HG03460 (cell line): ENCODE measurements around the gene HYDIN.

Experiments used
- ATAC-seq: cut with Tn5 transposase; IDR thresholded peaks from one replicate; pipeline ENCODE4 v1.9.1; 2021; ENCODE audit not compliant: unreplicated experiment

Gene HYDIN

GRCh38 chr16:71230122-71230845 is at the start of gene HYDIN:
Gene HYDIN (minus strand): TSS chr16:71230722. CDS start chr16:71186895, 43,827 bp downstream.
- ATAC-seq, result no peak

GRCh38 chr16:71276589-71277334 is 46.2 kb upstream of the HYDIN start:
- ATAC-seq, result no peak

GRCh38 chr16:71273384-71273783 is 42.9 kb upstream of the HYDIN start:
- ATAC-seq, result no peak

- no peak for ATAC-seq
These were observed 33.8 kb upstream of the HYDIN start for GRCh38 chr16:71264299-71264698.

- no peak for ATAC-seq
These were observed 33.1 kb upstream of the HYDIN start for GRCh38 chr16:71263582-71263981.

- no peak for ATAC-seq
These were observed 31.9 kb upstream of the HYDIN start for GRCh38 chr16:71262391-71262790.

- ATAC-seq, result no peak
These were observed 30.5 kb upstream of the HYDIN start for GRCh38 chr16:71260995-71261394.

GRCh38 chr16:71259086-71259485 is 28.6 kb upstream of the HYDIN start:
- no peak for ATAC-seq

- no peak for ATAC-seq
These were observed 27.9 kb upstream of the HYDIN start for GRCh38 chr16:71258372-71258771.

- no peak for ATAC-seq
These were observed 27.2 kb upstream of the HYDIN start for GRCh38 chr16:71257768-71258167.

GRCh38 chr16:71255721-71256120 is 25.2 kb upstream of the HYDIN start:
- ATAC-seq, result no peak

GRCh38 chr16:71254832-71255525 is 24.5 kb upstream of the HYDIN start:
- ATAC-seq, result no peak

GRCh38 chr16:71250461-71251235 is 20.1 kb upstream of the HYDIN start:
- ATAC-seq, result no peak

- no peak for ATAC-seq
These were observed 18.9 kb upstream of the HYDIN start for GRCh38 chr16:71249399-71249798.

- no peak for ATAC-seq
These were observed 17.0 kb upstream of the HYDIN start for GRCh38 chr16:71247478-71247877.

GRCh38 chr16:71246309-71246708 is 15.8 kb upstream of the HYDIN start:
- no peak for ATAC-seq

GRCh38 chr16:71244521-71244920 is 14.0 kb upstream of the HYDIN start:
- no peak for ATAC-seq

- no peak for ATAC-seq
These were observed 12.1 kb upstream of the HYDIN start for GRCh38 chr16:71242601-71243000.

- ATAC-seq, result no peak
These were observed 11.5 kb upstream of the HYDIN start for GRCh38 chr16:71242036-71242435.

GRCh38 chr16:71229344-71229743 is 1.2 kb downstream of the HYDIN start:
- ATAC-seq, result no peak
